ENCODE data around the gene QRFP.
A peak's percentile ranks its signal among the peaks of the same experiment; 100 is the strongest.

The QRFP gene

GRCh38 chr9:130896233-130897014, at the start of gene QRFP:
Gene QRFP (minus strand): TSS chr9:130896812. CDS start chr9:130893838, 2,974 bp downstream.
- no peak for DNase-seq (ENCODE audit: low read depth)

- no peak for DNase-seq (ENCODE audit: low read depth)
These were observed 48.6 kb upstream of the QRFP start for GRCh38 chr9:130945173-130945572.

GRCh38 chr9:130944510-130945058, 48.0 kb upstream of the QRFP start:
- DNase-seq (ENCODE audit: low read depth): no peak

GRCh38 chr9:130943777-130944176, 47.2 kb upstream of the QRFP start:
- DNase-seq (ENCODE audit: low read depth): no peak

GRCh38 chr9:130943221-130943620, 46.6 kb upstream of the QRFP start:
- DNase-seq (ENCODE audit: low read depth): no peak

GRCh38 chr9:130942679-130943078, 46.1 kb upstream of the QRFP start:
- no peak for DNase-seq (ENCODE audit: low read depth)

GRCh38 chr9:130942084-130942483, 45.5 kb upstream of the QRFP start:
- DNase-seq (ENCODE audit: low read depth): no peak

- no peak for DNase-seq (ENCODE audit: low read depth)
These were observed 44.3 kb upstream of the QRFP start for GRCh38 chr9:130940693-130941576.

GRCh38 chr9:130940027-130940549, 43.5 kb upstream of the QRFP start:
- DNase-seq (ENCODE audit: low read depth): no peak

- no peak for DNase-seq (ENCODE audit: low read depth)
These were observed 42.9 kb upstream of the QRFP start for GRCh38 chr9:130939405-130940026.

GRCh38 chr9:130938652-130939404, 42.2 kb upstream of the QRFP start, which contains the start of gene FIBCD1:
Gene FIBCD1 (minus strand): TSS chr9:130939247. CDS start chr9:130938607, 640 bp downstream.
- DNase-seq (ENCODE audit: low read depth): no peak

GRCh38 chr9:130938184-130938651, 41.6 kb upstream of the QRFP start:
- no peak for DNase-seq (ENCODE audit: low read depth)

- DNase-seq (ENCODE audit: low read depth): no peak
These were observed 40.8 kb upstream of the QRFP start for GRCh38 chr9:130937146-130938076.

GRCh38 chr9:130936285-130937117, 39.9 kb upstream of the QRFP start:
- DNase-seq (ENCODE audit: low read depth): peak; percentile 38

GRCh38 chr9:130935648-130936271, 39.1 kb upstream of the QRFP start:
- no peak for DNase-seq (ENCODE audit: low read depth)

- no peak for DNase-seq (ENCODE audit: low read depth)
These were observed 38.4 kb upstream of the QRFP start for GRCh38 chr9:130934702-130935647.

GRCh38 chr9:130934246-130934645, 37.6 kb upstream of the QRFP start:
- DNase-seq (ENCODE audit: low read depth): no peak

All from stromal cell of bone marrow (primary cell).